ENCODE results near the gene IPO4.
"Not testable (repeated sequence)": the region's sequence is repeated elsewhere in the genome, so short reads cannot be mapped to it uniquely, and the experiment has no call there.

The IPO4 gene

GRCh38 chr14:24231263-24232120 lies 42.9 kb upstream of the IPO4 start:
- Histone ChIP-seq H3K36me3 (ENCODE audit: control insufficient read depth, insufficient read depth, low read length) (no peaks in the 10 kb centered on the region), H3K27me3 (ENCODE audit: control insufficient read depth, insufficient read depth, low read length) (no peaks in the 10 kb centered on the region), H3K4me3 (ENCODE audit: low read length) (peak overlapping the region; percentile 87), H3K9ac (ENCODE audit: low read length) (peak overlapping the region; percentile 70), H3K9me3 (ENCODE audit: control insufficient read depth, low read length) (no peaks in the 10 kb centered on the region), H3K4me1 (ENCODE audit: control insufficient read depth, insufficient read depth, low read length) (peaks cover 8% of the 10 kb centered on the region)

- peaks cover 8% of the 10 kb centered on the region for H3K4me1 ChIP-seq (ENCODE audit: control insufficient read depth, insufficient read depth, low read length)
- H3K9me3 ChIP-seq (ENCODE audit: control insufficient read depth, low read length) = no peaks in the 10 kb centered on the region
- H3K27me3 ChIP-seq (ENCODE audit: control insufficient read depth, insufficient read depth, low read length) = no peaks in the 10 kb centered on the region
- H3K4me3 ChIP-seq (ENCODE audit: low read length) = no peak overlapping the region
- no peak overlapping the region for H3K9ac ChIP-seq (ENCODE audit: low read length)
- no peaks in the 10 kb centered on the region for H3K36me3 ChIP-seq (ENCODE audit: control insufficient read depth, insufficient read depth, low read length)
Measured at GRCh38 chr14:24228902-24229301, 40.3 kb upstream of the IPO4 start.

GRCh38 chr14:24226473-24226872 lies 37.9 kb upstream of the IPO4 start:
- Histone ChIP-seq H3K27me3 (ENCODE audit: control insufficient read depth, insufficient read depth, low read length) (no peaks in the 10 kb centered on the region), H3K9me3 (ENCODE audit: control insufficient read depth, low read length) (no peaks in the 10 kb centered on the region), H3K9ac (ENCODE audit: low read length) (no peak overlapping the region), H3K4me3 (ENCODE audit: low read length) (no peak overlapping the region), H3K36me3 (ENCODE audit: control insufficient read depth, insufficient read depth, low read length) (no peaks in the 10 kb centered on the region), H3K4me1 (ENCODE audit: control insufficient read depth, insufficient read depth, low read length) (peaks cover 6% of the 10 kb centered on the region)

DNA sequence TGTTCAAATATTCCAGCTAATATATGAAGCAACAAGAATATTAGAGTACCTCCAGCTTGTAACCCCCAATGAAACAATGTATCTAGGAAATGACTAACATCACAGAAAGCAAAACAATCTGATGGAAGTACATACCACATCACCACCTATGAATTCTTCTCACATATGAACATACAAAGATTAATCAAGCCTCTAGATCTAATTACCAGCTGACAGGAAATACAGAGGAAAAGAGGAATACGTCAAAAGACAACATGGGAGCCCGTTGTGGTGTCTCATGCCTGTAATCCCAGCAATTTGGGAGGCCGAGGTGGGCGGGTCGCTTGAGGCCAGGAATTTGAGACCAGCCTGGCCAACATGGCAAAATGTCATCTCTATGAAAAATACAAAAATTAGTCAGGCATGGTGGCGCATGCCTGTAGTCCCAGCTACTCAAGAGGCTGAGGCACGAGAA lies 36.0 kb upstream of the IPO4 start:
- H3K36me3 ChIP-seq (ENCODE audit: control insufficient read depth, insufficient read depth, low read length) = no peaks in the 10 kb centered on the region
- no peaks in the 10 kb centered on the region for H3K9me3 ChIP-seq (ENCODE audit: control insufficient read depth, low read length)
- H3K4me1 ChIP-seq (ENCODE audit: control insufficient read depth, insufficient read depth, low read length) = no peaks in the 10 kb centered on the region
- no peaks in the 10 kb centered on the region for H3K27me3 ChIP-seq (ENCODE audit: control insufficient read depth, insufficient read depth, low read length)
- H3K4me3 ChIP-seq (ENCODE audit: low read length) = no peak overlapping the region
- no peak overlapping the region for H3K9ac ChIP-seq (ENCODE audit: low read length)

DNA sequence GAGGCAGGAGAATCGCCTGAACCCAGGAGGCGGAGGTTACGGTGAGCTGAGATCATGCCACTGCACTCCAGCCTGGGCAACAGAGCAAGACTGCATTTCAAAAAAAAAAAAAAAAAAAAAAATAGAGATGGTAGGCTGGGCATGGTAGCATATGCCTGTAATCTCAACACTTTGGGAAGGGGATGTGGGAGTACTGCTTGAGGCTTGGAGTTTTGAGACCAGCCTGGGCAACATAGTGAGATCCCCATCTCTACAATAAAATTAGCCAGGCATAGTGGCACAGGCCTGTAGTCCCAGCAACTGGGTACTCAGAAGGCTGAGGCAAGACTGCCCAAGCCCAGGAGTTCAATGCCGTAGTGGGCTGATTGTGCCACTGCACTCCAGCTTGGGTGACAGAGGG lies 34.4 kb upstream of the IPO4 start:
- H3K4me3 ChIP-seq (ENCODE audit: low read length); H3K4me1 ChIP-seq (ENCODE audit: control insufficient read depth, insufficient read depth, low read length); H3K9ac ChIP-seq (ENCODE audit: low read length); H3K9me3 ChIP-seq (ENCODE audit: control insufficient read depth, low read length); H3K27me3 ChIP-seq (ENCODE audit: control insufficient read depth, insufficient read depth, low read length); H3K36me3 ChIP-seq (ENCODE audit: control insufficient read depth, insufficient read depth, low read length): not testable (repeated sequence)

DNA sequence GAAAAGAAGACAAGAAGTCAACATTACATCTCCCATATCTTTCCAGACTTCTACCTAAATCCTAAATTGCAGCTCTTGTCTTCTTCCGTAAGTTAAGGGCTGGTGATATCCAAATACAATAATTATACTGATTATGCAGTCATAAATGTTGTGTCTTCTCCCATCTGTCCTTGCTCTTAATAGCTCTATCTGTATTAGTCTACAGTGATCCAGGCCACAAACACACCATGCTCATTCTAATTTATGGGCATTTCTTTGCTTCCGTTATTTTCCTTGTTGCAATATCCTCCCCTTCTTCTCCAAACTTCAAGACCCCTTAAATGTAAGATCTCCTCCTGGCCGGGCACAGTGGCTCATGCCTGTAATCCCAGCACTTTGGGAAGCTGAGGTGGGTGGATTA lies 30.9 kb upstream of the IPO4 start:
- no peak overlapping the region for H3K4me3 ChIP-seq (ENCODE audit: low read length)
- H3K36me3 ChIP-seq (ENCODE audit: control insufficient read depth, insufficient read depth, low read length) = peaks cover 6% of the 10 kb centered on the region
- H3K9me3 ChIP-seq (ENCODE audit: control insufficient read depth, low read length) = no peaks in the 10 kb centered on the region
- H3K4me1 ChIP-seq (ENCODE audit: control insufficient read depth, insufficient read depth, low read length) = no peaks in the 10 kb centered on the region
- no peak overlapping the region for H3K9ac ChIP-seq (ENCODE audit: low read length)
- no peaks in the 10 kb centered on the region for H3K27me3 ChIP-seq (ENCODE audit: control insufficient read depth, insufficient read depth, low read length)

DNA sequence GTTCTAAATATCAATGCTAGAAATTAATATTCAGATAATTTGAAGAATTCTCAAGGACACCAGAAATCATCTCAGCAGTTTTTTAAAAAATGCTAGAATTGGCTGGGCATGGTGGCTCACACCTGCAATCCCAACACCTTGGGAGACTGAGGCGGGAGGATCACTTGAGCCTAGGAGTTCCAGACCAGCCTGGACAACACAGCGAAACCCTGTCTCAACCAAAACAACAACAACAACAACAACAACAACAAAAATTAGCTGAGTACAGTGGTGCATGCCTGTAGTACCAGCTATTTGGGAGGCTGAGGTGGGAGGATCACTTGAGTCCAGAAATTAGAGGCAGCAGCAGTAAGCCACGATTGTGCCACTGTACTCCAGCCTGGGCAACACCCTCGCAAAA lies 30.5 kb upstream of the IPO4 start:
- peaks cover 6% of the 10 kb centered on the region for H3K36me3 ChIP-seq (ENCODE audit: control insufficient read depth, insufficient read depth, low read length)
- no peak overlapping the region for H3K9ac ChIP-seq (ENCODE audit: low read length)
- H3K27me3 ChIP-seq (ENCODE audit: control insufficient read depth, insufficient read depth, low read length) = no peaks in the 10 kb centered on the region
- H3K4me3 ChIP-seq (ENCODE audit: low read length) = no peak overlapping the region
- H3K9me3 ChIP-seq (ENCODE audit: control insufficient read depth, low read length) = no peaks in the 10 kb centered on the region
- H3K4me1 ChIP-seq (ENCODE audit: control insufficient read depth, insufficient read depth, low read length) = peaks cover 3% of the 10 kb centered on the region

- H3K9me3 ChIP-seq (ENCODE audit: control insufficient read depth, low read length); H3K27me3 ChIP-seq (ENCODE audit: control insufficient read depth, insufficient read depth, low read length); H3K4me3 ChIP-seq (ENCODE audit: low read length); H3K9ac ChIP-seq (ENCODE audit: low read length); H3K36me3 ChIP-seq (ENCODE audit: control insufficient read depth, insufficient read depth, low read length); H3K4me1 ChIP-seq (ENCODE audit: control insufficient read depth, insufficient read depth, low read length): not testable (repeated sequence)
Measured at GRCh38 chr14:24216876-24217275, 28.3 kb upstream of the IPO4 start.

GRCh38 chr14:24216345-24216699 lies 27.7 kb upstream of the IPO4 start:
- H3K4me3 ChIP-seq (ENCODE audit: low read length) = no peak overlapping the region
- H3K9ac ChIP-seq (ENCODE audit: low read length) = no peak overlapping the region
- H3K9me3 ChIP-seq (ENCODE audit: control insufficient read depth, low read length) = no peaks in the 10 kb centered on the region
- H3K27me3 ChIP-seq (ENCODE audit: control insufficient read depth, insufficient read depth, low read length) = no peaks in the 10 kb centered on the region
- peaks cover 10% of the 10 kb centered on the region for H3K4me1 ChIP-seq (ENCODE audit: control insufficient read depth, insufficient read depth, low read length)
- H3K36me3 ChIP-seq (ENCODE audit: control insufficient read depth, insufficient read depth, low read length) = peaks cover 6% of the 10 kb centered on the region

GRCh38 chr14:24215495-24216344 lies 27.1 kb upstream of the IPO4 start, which contains the start of gene MDP1:
TSS of gene MDP1 (minus strand) at chr14:24216066. CDS start at chr14:24215955, 111 bp downstream.
- no peaks in the 10 kb centered on the region for H3K9me3 ChIP-seq (ENCODE audit: control insufficient read depth, low read length)
- H3K9ac ChIP-seq (ENCODE audit: low read length) = peak within 1 kb of the TSS; percentile 81
- H3K36me3 ChIP-seq (ENCODE audit: control insufficient read depth, insufficient read depth, low read length) = peaks cover 6% of the 10 kb centered on the region
- H3K27me3 ChIP-seq (ENCODE audit: control insufficient read depth, insufficient read depth, low read length) = no peaks in the 10 kb centered on the region
- peaks cover 10% of the 10 kb centered on the region for H3K4me1 ChIP-seq (ENCODE audit: control insufficient read depth, insufficient read depth, low read length)
- peak within 1 kb of the TSS; percentile 81 for H3K4me3 ChIP-seq (ENCODE audit: low read length)

DNA sequence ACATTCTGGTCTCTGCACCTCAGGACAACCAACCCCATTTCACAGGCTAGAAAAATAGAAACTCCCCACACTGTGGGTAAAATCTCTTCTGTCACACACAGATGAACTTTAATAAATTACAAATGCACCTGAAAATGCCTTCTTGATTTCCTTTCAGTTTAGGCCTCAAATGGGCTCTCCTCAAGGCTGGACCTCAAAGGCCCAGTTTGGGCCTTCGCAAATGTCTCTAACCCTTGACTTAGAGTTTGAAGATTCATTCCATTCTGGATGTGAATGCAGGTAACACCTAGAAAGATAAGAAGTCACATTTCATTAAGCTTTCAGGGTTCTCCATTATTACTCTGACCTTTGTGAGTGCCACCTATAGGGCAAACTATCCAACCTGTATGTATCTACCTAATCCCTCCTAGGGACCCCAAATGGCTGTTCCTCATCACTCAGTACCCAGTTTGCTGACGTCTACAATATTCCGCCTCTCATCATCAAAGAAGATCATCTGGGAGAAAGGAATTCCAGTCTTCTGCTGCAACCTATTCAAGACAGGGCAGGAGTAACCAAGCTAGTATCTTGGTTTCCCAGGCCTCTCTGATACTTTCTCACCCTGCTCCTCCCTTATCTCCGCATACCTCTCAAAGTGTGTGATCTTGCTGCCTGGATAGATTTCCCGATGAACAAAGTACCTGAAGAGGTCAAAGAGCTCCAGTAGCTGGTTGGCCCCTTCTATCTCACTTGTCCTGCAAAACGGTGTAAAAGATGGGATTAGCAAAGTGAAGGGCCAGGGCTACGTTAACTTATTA lies 25.4 kb upstream of the IPO4 start:
- Histone ChIP-seq H3K4me3 (ENCODE audit: low read length) (no peak overlapping the region), H3K27me3 (ENCODE audit: control insufficient read depth, insufficient read depth, low read length) (no peaks in the 10 kb centered on the region), H3K4me1 (ENCODE audit: control insufficient read depth, insufficient read depth, low read length) (peaks cover 10% of the 10 kb centered on the region), H3K9ac (ENCODE audit: low read length) (peak overlapping the region; percentile 87), H3K9me3 (ENCODE audit: control insufficient read depth, low read length) (no peaks in the 10 kb centered on the region), H3K36me3 (ENCODE audit: control insufficient read depth, insufficient read depth, low read length) (peaks cover 9% of the 10 kb centered on the region)
